H1 (cell line): ENCODE data around the gene PPP6C. TPM values are rescaled to one million over a fixed set of nuclear protein-coding genes. Genes with fewer than 3 reads are reported as not detected.

Experiments
- CTCF ChIA-PET: fragments of 300-600 bp; sonication (Branson Sonifier 250); formaldehyde crosslinking; loops from one replicate; lab custom pipeline; 2021; ENCODE audit not compliant: partially characterized antibody; lab: Charles Lee
- POLR2A ChIA-PET: fragments of 300-600 bp; sonication (Branson Sonifier 250); formaldehyde crosslinking; loops from one replicate; lab custom pipeline; 2021; ENCODE audit warnings: inconsistent platforms; ENCODE audit not compliant: partially characterized antibody; lab: Charles Lee
- DNase-seq, 2 experiments: peaks; one replicate each; pipeline versions ENCODE4 v3.0.0 to v3.0.0-alpha.2; 2010 to 2022; ENCODE audit warnings: low spot score in 2 of 2, low read depth in 1 of 2, mixed read lengths in 1 of 2
- FAIRE-seq: peaks from 2 replicates; lab custom pipeline; 2011; peaks lifted over from hg19 to GRCh38; lab: Jason Lieb, UNC
- H2AFZ ChIP-seq: 2 replicates; pipeline ENCODE4 v1.8.1; 2012; ENCODE audit warnings: low read length, inconsistent platforms
- H2AK5ac ChIP-seq: 2 replicates; pipeline ENCODE4 v1.6.1; 2013; ENCODE audit warnings: low read depth, low read length
- H2BK120ac ChIP-seq: replicated peaks from 2 replicates; pipeline ENCODE3; 2013; ENCODE audit warnings: low read depth, low read length, inconsistent platforms
- H2BK12ac ChIP-seq: 2 replicates; pipeline ENCODE4 v1.6.1; 2013; ENCODE audit warnings: low read depth, low read length
- H2BK15ac ChIP-seq: 2 replicates; pipeline ENCODE4 v1.6.1; 2013; ENCODE audit warnings: low read length
- H2BK20ac ChIP-seq: 2 replicates; pipeline ENCODE4 v1.6.1; 2013; ENCODE audit warnings: low read length
- H2BK5ac ChIP-seq: 2 replicates; pipeline ENCODE4 v1.6.1; 2013; ENCODE audit warnings: low read depth, low read length
- H3K14ac ChIP-seq: 2 replicates; pipeline ENCODE4 v1.6.1; 2013; ENCODE audit warnings: inconsistent platforms; ENCODE audit not compliant: insufficient read length
- H3K18ac ChIP-seq: 2 replicates; pipeline ENCODE4 v1.6.1; 2013; ENCODE audit warnings: low read length; ENCODE audit errors: extremely low read depth
- H3K23ac ChIP-seq: 2 replicates; pipeline ENCODE4 v1.6.1; 2013; ENCODE audit warnings: inconsistent platforms; ENCODE audit not compliant: insufficient read length
- H3K23me2 ChIP-seq: 2 replicates; pipeline ENCODE4 v1.6.1; 2013; ENCODE audit warnings: low read depth, low read length
- H3K27ac ChIP-seq: 2 replicates; pipeline ENCODE4 v1.6.1; 2011; ENCODE audit warnings: low read depth, low read length, inconsistent platforms
- H3K27me3 ChIP-seq, 4 experiments: replicated peaks in 1 of 4; 1 replicate in 1 of 4; 2 replicates in 3 of 4; pipeline versions ENCODE4 v1.6.1 to v1.8.1; 2011 to 2013; ENCODE audit warnings: low read length in 3 of 4, mild to moderate bottlenecking in 3 of 4, inconsistent platforms in 2 of 4, mixed read lengths in 2 of 4, moderate library complexity in 1 of 4; ENCODE audit not compliant: control insufficient read depth in 3 of 4, insufficient read depth in 3 of 4; ENCODE audit errors: extremely low read depth in 1 of 4
- H3K36me3 ChIP-seq, 4 experiments: 2 replicates each; pipeline versions ENCODE4 v1.6.1 to v1.8.1; 2011 to 2013; ENCODE audit warnings: mild to moderate bottlenecking in 4 of 4, low read length in 3 of 4, moderate library complexity in 2 of 4, control low read depth in 1 of 4, inconsistent platforms in 1 of 4; ENCODE audit not compliant: insufficient read depth in 4 of 4, control insufficient read depth in 2 of 4
- H3K4ac ChIP-seq: replicated peaks from 2 replicates; pipeline ENCODE3; 2013; ENCODE audit warnings: low read length, low read depth, mixed read lengths, inconsistent platforms; ENCODE audit not compliant: insufficient read length
- H3K4me1 ChIP-seq, 4 experiments: replicated peaks in 1 of 4; 1 replicate in 1 of 4; 2 replicates in 3 of 4; pipeline versions ENCODE4 v1.6.1 to v1.8.1; 2011 to 2013; ENCODE audit warnings: low read length in 3 of 4, inconsistent platforms in 2 of 4, mixed read lengths in 1 of 4; ENCODE audit not compliant: insufficient read depth in 4 of 4, control insufficient read depth in 3 of 4
- H3K4me2 ChIP-seq, 2 experiments: 2 replicates each; pipeline versions ENCODE4 v1.6.1 to v1.8.1; 2011 to 2013; ENCODE audit warnings: low read depth in 2 of 2, low read length in 2 of 2, control low read depth in 1 of 2, inconsistent platforms in 1 of 2, mild to moderate bottlenecking in 1 of 2; ENCODE audit not compliant: insufficient read depth in 1 of 2
- H3K4me3 ChIP-seq, 4 experiments: fragments of 200-600, 300-600 bp in 1 of 4; sonication (generic), shearing (Covaris generic), sonication (Bioruptor Twin) in 1 of 4; 2 replicates each; pipeline versions ENCODE4 v1.5.1 to v1.8.1; 2011 to 2016; ENCODE audit warnings: low read length in 4 of 4, low read depth in 3 of 4, control low read depth in 2 of 4, inconsistent platforms in 2 of 4, mild to moderate bottlenecking in 2 of 4, mixed read lengths in 1 of 4, moderate library complexity in 1 of 4; ENCODE audit not compliant: insufficient read depth in 2 of 4; ENCODE audit errors: extremely low read depth in 1 of 4
- H3K56ac ChIP-seq: replicated peaks from 2 replicates; pipeline ENCODE3; 2013; ENCODE audit warnings: low read depth, mild to moderate bottlenecking, mixed read lengths, low read length, inconsistent platforms; ENCODE audit not compliant: insufficient read length
- H3K79me1 ChIP-seq: 2 replicates; pipeline ENCODE4 v1.6.1; 2013; ENCODE audit warnings: low read depth, low read length, control low read depth
- H3K79me2 ChIP-seq, 2 experiments: 2 replicates each; pipeline versions ENCODE4 v1.6.1 to v1.8.1; 2012 to 2013; ENCODE audit warnings: low read length in 2 of 2, mild to moderate bottlenecking in 2 of 2, inconsistent platforms in 1 of 2; ENCODE audit not compliant: insufficient read depth in 2 of 2, control insufficient read depth in 1 of 2
- H3K9ac ChIP-seq, 4 experiments: replicated peaks in 1 of 4; 1 replicate in 1 of 4; 2 replicates in 3 of 4; pipeline versions ENCODE4 v1.6.1 to v1.8.1; 2011 to 2013; ENCODE audit warnings: low read depth in 3 of 4, low read length in 3 of 4, control low read depth in 2 of 4, mild to moderate bottlenecking in 2 of 4, moderate library complexity in 2 of 4, inconsistent platforms in 1 of 4; ENCODE audit errors: extremely low read depth in 1 of 4
- H3K9me3 ChIP-seq, 2 experiments: 2 replicates each; pipeline versions ENCODE4 v1.6.1 to v1.8.1; 2012 to 2013; ENCODE audit warnings: mild to moderate bottlenecking in 2 of 2, moderate library complexity in 2 of 2, control low read depth in 1 of 2, inconsistent platforms in 1 of 2, low read depth in 1 of 2, low read length in 1 of 2, mixed read lengths in 1 of 2; ENCODE audit not compliant: insufficient read depth in 2 of 2
- H4K20me1 ChIP-seq, 2 experiments: replicated peaks in 1 of 2; 2 replicates each; pipeline versions ENCODE3 to v1.8.1; 2011 to 2013; ENCODE audit warnings: inconsistent platforms in 2 of 2, low read length in 2 of 2, mild to moderate bottlenecking in 1 of 2; ENCODE audit not compliant: insufficient read depth in 2 of 2, control insufficient read depth in 1 of 2
- H4K5ac ChIP-seq: 2 replicates; pipeline ENCODE4 v1.6.1; 2013; ENCODE audit warnings: low read length, low read depth, mixed read lengths, inconsistent platforms; ENCODE audit not compliant: insufficient read length
- H4K8ac ChIP-seq: 2 replicates; pipeline ENCODE4 v1.8.0; 2013; ENCODE audit warnings: mild to moderate bottlenecking, moderate library complexity, low read length, inconsistent platforms; ENCODE audit not compliant: insufficient read depth; ENCODE audit errors: extremely low read depth
- H4K91ac ChIP-seq: replicated peaks from 2 replicates; pipeline ENCODE3; 2013; ENCODE audit warnings: low read length, mixed read lengths, inconsistent platforms; ENCODE audit not compliant: insufficient read length
- CEBPB ChIP-seq: IDR thresholded peaks from 2 replicates; pipeline ENCODE4 v1.6.1; 2012; ENCODE audit warnings: low read depth, low read length
- CTCF ChIP-seq, 3 experiments: IDR thresholded peaks; 1 replicate in 2 of 3; 2 replicates in 1 of 3; pipeline versions ENCODE4 v1.5.1 to v1.6.1; 2011; ENCODE audit warnings: low read length in 3 of 3, mild to moderate bottlenecking in 3 of 3, inconsistent platforms in 2 of 3, low read depth in 1 of 3, moderate library complexity in 1 of 3; ENCODE audit not compliant: insufficient read depth in 1 of 3; ENCODE audit errors: control extremely low read depth in 1 of 3
- HDAC2 ChIP-seq, 2 experiments: fragments of 300-600 bp in 1 of 2; sonication (generic) in 1 of 2; IDR thresholded peaks; 2 replicates each; pipeline ENCODE4 v1.6.1; 2011 to 2012; ENCODE audit warnings: low read depth in 2 of 2, low read length in 2 of 2, mild to moderate bottlenecking in 2 of 2, moderate library complexity in 2 of 2, borderline replicate concordance in 1 of 2, inconsistent platforms in 1 of 2
- PHF8 ChIP-seq: fragments of 200-600 bp; sonication (generic); conservative IDR thresholded peaks from 2 replicates; pipeline ENCODE4 v1.7.1; 2012; ENCODE audit warnings: low read depth, mild to moderate bottlenecking, inconsistent platforms, low read length, moderate library complexity
- WGBS, 2 experiments: shearing (Covaris generic) in 1 of 2; methylation state at CpG; one replicate each; pipeline versions ENCODE4 v1.1.6 to v1.1.7; 2013 to 2015; ENCODE audit warnings: low lambda C conversion rate in 2 of 2, mixed read lengths in 2 of 2, inconsistent platforms in 1 of 2, low coverage in 1 of 2, missing lambda C conversion rate in 1 of 2; ENCODE audit not compliant: insufficient replicate concordance in 2 of 2, insufficient coverage in 1 of 2, insufficient read length in 1 of 2; ENCODE audit errors: extremely low coverage in 1 of 2, missing lambda C conversion rate in 1 of 2; 5-methylcytosine and 5-hydroxymethylcytosine counted together
- long read RNA-seq, 2 experiments: library from RNA in 1 of 2; library from capped mRNA in 1 of 2; stranded (forward); transcript quantifications; one replicate each; pipeline ENCODE4 v2.0.0, GENCODE V29; 2021; ENCODE audit warnings: inconsistent platforms in 1 of 2
- polyA minus RNA-seq, 3 experiments: library from RNA; depleted of rRNA, polyadenylated mRNA; stranded (reverse); fragments of >200 nt; gene quantifications; 1 replicate in 2 of 3; 2 replicates in 1 of 3; pipeline ENCODE4 v1.2.3, GENCODE V29; 2011
- polyA plus RNA-seq, 7 experiments: library from polyadenylated mRNA; depleted of rRNA in 3 of 7; stranded (reverse) in 5 of 7; unstranded in 2 of 7; fragments of >200 nt in 5 of 7; fragments of 200-250 nt in 2 of 7; gene quantifications; 1 replicate in 5 of 7; 2 replicates in 1 of 7; 4 replicates in 1 of 7; pipeline versions ENCODE4 v1.2.1 to v1.2.3, GENCODE V29; 2011 to 2013; ENCODE audit warnings: missing spikeins in 2 of 7, mixed read lengths in 2 of 7
- total RNA-seq: library from RNA; stranded (reverse); fragmentation: NEBNext Ultra II Directional; extraction: Animal tissue kit (Norgen Biotek cat#: 25700); gene quantifications from 2 replicates; pipeline ENCODE4 v1.2.1, GENCODE V29; 2021

The PPP6C gene
- total RNA-seq (50.0 and 52.3 TPM in 2 replicates), polyA plus RNA-seq (2011; rRNA removed) (14.2 and 22.8 TPM in 2 replicates), polyA minus RNA-seq (2011; rRNA and poly(A)+ RNA removed) (28.8 and 31.8 TPM in 2 replicates)
- polyA plus RNA-seq (2011; cell fraction: cytosol; rRNA removed): 25.8 TPM
- polyA plus RNA-seq (2011; cell fraction: nucleus; rRNA removed): 3.5 TPM
- polyA plus RNA-seq (2012, experiment 1 of 2): 20.0 to 39.4 TPM (median 23.2 TPM) in 4 replicates
- polyA plus RNA-seq (2012, experiment 2 of 2): 9.8 TPM
- polyA plus RNA-seq (2013, experiment 1 of 2): 27.1 TPM
- polyA plus RNA-seq (2013, experiment 2 of 2): 26.8 TPM
- polyA minus RNA-seq (2011; cell fraction: cytosol; rRNA and poly(A)+ RNA removed): 21.6 TPM
- 12.7 TPM for polyA minus RNA-seq (2011; cell fraction: nucleus; rRNA and poly(A)+ RNA removed)
- long read RNA-seq, experiment 1, full-length matches to known transcripts: 51 of 81 reads
- long read RNA-seq, experiment 1, partial matches to known transcripts: 10 of 81 reads
- long read RNA-seq, experiment 1, other reads (novel, unspliced or antisense): 20 of 81 reads
- long read RNA-seq, experiment 2, full-length matches to known transcripts: 21 of 26 reads
- long read RNA-seq, experiment 2, partial matches to known transcripts: 2 of 26 reads
- long read RNA-seq, experiment 2, other reads (novel, unspliced or antisense): 3 of 26 reads

- Histone ChIP-seq H3K4ac (no peak within 1 kb of the TSS), H3K56ac (peak within 1 kb of the TSS; percentile 59), H3K9me3 (no peaks in the 10 kb centered on the region), H3K79me1 (no peaks in the 10 kb centered on the region), H3K23ac (no peak within 1 kb of the TSS), H2BK15ac (no peak within 1 kb of the TSS), H3K9ac (peak within 1 kb of the TSS; percentile 66 to 87 (median 79)), H2BK120ac (no peak within 1 kb of the TSS), H3K27me3 (no peaks in the 10 kb centered on the region), H3K79me2 (peaks cover 13 to 48% of the 10 kb centered on the region in 2 experiments), H3K18ac (peak within 1 kb of the TSS; percentile 60), H4K91ac (peak within 1 kb of the TSS; percentile 79), H3K14ac (no peak within 1 kb of the TSS), H4K5ac (peak within 1 kb of the TSS; percentile 94), H2BK5ac (peak within 1 kb of the TSS; percentile 66; the same call in 1 of the 2 replicates), H4K8ac (peak within 1 kb of the TSS; percentile 96; the same call in 1 of the 2 replicates), H2BK20ac (no peak within 1 kb of the TSS), H3K4me2 (peak within 1 kb of the TSS; percentile 71 to 88), H3K4me3 (peak within 1 kb of the TSS; percentile 95 to 99 (median 96)), H3K4me1 (peaks cover 0 to 3% (median 1%) of the 10 kb centered on the region in 4 experiments; a peak in 1 of 7 replicates), H3K23me2 (peaks cover 4% of the 10 kb centered on the region; the same call in 1 of the 2 replicates), H2AFZ (peak within 1 kb of the TSS; percentile 95), H3K27ac (peak within 1 kb of the TSS; percentile 80), H2BK12ac (no peak within 1 kb of the TSS), H3K36me3 (no peaks in the 10 kb centered on the region), H4K20me1 (peaks cover 2 to 3% of the 10 kb centered on the region in 2 experiments), H2AK5ac (no peak within 1 kb of the TSS)
- ChIA-PET CTCF (interaction anchor here (0.5 kb wide), 1 partner anchor 65 kb away, joined by 3 read pairs; no protein-coding TSS in a partner anchor), POLR2A (interaction anchor here (0.6 to 1.4 kb wide), 4 partner anchors 9 to 333 kb away, joined by 3 to 10 read pairs (median 4); no protein-coding TSS in a partner anchor)
- FAIRE-seq (no peak), DNase-seq (peak; percentile 87 to 97)
- 2% methylated on average over 61 of the region's 82 CpGs; no CpG with 5 or more reads in 1 of the 2 experiments for WGBS, 2 experiments
- TF ChIP-seq CTCF (IDR thresholded peaks at IDR 0.05; ENCODE audit: control extremely low read depth in 1 of 3, insufficient read depth in 1 of 3, low read depth in 1 of 3, low read length in 3 of 3) (peak; percentile 52 to 80 (median 78)), HDAC2 (IDR thresholded peaks at IDR 0.05; ENCODE audit: borderline replicate concordance in 1 of 2, low read depth in 2 of 2, low read length in 2 of 2) (0 out of 4 replicates have a peak, but pooled peaks of 1 of the 2 experiments have one; percentile 8), CEBPB (no peak), PHF8 (peak; percentile 96)
These were observed at the start of gene PPP6C for GRCh38 chr9:125189361-125190289. Gene PPP6C (minus strand): TSS chr9:125189803. CDS start chr9:125189718, 85 bp downstream.
